ENCODE measurements around the gene S100A3.

GRCh38 chr1:153578936-153579335, 29.9 kb upstream of the S100A3 start:
- no peak for TF ChIP-seq CTCF (conservative IDR thresholded peaks at IDR 0.05)
- no peak for TF ChIP-seq EZH2 (IDR thresholded peaks at IDR 0.05; ENCODE audit: low read depth)
